GM12873 (cell line): ENCODE results near the gene TC2N.

ENCODE experiments used
- CTCF ChIP-seq: IDR thresholded peaks from 2 replicates; pipeline ENCODE4 v1.5.1; 2012; ENCODE audit warnings: low read depth, mild to moderate bottlenecking, moderate library complexity, low read length, control low read depth; ENCODE audit not compliant: insufficient read depth; ENCODE audit errors: missing control alignments

TC2N gene

DNA sequence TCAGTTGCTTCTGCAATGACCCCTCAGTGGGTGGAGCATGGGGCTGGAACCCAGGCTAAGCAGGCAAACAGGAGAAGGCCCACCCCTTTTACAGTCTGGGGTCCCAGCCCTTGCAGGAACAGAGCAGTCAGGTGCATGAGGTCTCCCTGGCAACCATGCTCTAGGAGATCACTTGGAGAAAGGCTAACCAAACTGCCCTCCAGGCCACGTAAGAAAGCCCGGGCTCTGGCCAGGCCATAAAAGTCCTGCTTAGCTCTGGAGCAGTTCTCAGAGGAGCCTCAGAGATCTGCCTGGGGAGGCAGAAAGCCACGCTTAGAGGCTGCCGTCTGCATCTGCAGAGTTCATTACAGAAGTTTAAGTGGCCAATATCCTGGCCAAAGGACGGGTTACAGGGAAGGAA is 15.0 kb upstream of the TC2N start:
- no peak for TF ChIP-seq CTCF

DNA sequence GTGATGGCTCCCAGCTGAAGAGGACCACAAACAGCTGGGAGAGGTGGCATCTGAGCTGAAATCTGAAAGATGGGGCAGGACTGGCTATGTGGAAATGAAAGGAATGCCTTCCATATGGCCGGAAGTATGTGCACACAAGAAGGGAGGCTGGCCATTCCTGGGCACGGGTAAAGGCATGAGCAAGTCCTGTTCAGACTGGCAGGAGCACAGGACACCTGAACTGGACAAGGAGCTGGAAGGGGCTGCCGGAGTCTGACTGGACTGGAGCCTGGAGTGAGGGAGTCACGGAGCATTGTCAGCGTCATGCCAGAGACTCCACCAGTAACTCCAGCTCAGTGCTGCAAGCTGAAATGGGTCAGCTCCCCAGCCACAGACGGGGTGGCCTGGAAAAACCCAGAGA is 11.9 kb upstream of the TC2N start:
- no peak for TF ChIP-seq CTCF

- no peak for TF ChIP-seq CTCF
Observed at GRCh38 chr14:91878274-91878673, 10.9 kb upstream of the TC2N start.

DNA sequence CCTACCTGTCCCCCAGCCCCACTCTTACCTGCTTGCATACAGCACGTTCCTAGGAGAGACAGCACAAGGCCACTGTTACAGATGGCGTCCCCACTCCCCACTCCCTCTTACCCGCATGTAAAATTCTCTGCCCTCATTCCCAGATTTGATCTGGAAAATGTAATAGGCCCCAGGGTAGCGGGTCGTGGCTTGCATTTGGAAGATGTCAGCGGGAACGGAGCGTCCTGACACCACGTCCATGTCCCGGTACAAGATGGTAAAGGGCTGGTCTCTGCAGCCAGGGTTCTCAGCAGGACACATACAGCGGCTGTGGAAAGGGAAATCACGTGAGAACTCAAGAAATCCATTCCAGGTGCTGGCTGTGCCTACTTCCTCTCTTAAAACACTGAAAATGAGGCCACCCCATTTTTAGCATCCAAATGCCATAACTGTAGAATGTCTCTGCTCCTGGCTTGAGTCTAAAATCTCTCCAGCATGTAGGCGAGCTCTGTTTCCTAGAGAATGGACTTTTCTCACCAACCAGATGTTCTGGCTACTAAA is 10.1 kb upstream of the TC2N start:
- no peak for TF ChIP-seq CTCF

- no peak for TF ChIP-seq CTCF
Observed at GRCh38 chr14:91876492-91876891, 9.2 kb upstream of the TC2N start.

- TF ChIP-seq CTCF: no peak
Observed at GRCh38 chr14:91875525-91876286, 8.4 kb upstream of the TC2N start.

DNA sequence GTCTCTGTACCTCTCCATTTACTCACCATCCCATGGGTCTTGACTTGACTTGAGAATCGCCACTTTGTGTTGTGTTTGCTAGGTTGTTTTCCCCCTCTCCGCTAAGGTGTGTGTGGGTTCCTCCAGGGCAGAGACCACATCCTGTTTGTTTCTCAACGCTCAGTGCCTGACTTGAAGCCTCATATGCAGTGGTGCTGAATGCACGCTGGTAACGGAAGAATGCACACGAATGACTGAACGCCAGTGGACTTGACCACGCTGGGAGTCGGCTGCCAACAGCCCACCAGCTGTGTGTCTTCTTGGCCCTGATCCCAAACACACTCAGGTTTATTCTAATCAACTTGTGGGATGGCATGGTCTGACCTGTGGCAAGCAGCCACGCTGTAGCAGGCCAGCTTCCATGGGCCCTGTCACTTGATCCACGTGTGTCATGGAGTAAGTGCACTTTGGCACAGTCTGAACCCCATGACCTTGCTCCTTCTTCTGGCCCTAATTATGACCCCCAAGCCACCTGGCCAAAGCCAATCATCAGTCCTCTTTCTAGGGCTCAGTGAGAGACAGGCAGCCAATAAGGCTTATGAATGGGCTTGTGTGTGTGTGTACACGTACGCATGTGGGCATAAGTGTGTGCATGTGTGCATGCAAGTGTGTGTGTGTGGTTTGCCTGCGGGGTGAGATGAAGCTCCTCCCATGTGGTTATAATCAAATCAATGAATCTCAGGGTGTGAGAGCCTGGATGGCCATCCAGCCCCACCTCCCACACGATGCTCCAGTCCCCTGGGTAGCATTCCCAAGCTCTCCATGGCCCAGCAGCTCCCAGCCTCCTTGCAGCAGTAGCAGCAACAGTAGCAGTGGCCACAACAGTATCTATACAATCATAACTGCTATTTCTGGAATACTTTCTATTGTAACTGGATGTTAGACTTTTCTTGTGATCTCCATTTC is 6.4 kb upstream of the TC2N start:
- TF ChIP-seq CTCF: no peak
